ENCODE results near the gene HTR3D. TPM values are rescaled to one million over a fixed set of nuclear protein-coding genes. Genes with fewer than 3 reads are reported as not detected.
A peak's percentile ranks its signal among the peaks of the same experiment; 100 is the strongest.

HTR3D gene
- total and polyA plus RNA-seq, 7 donors: not detected

DNA sequence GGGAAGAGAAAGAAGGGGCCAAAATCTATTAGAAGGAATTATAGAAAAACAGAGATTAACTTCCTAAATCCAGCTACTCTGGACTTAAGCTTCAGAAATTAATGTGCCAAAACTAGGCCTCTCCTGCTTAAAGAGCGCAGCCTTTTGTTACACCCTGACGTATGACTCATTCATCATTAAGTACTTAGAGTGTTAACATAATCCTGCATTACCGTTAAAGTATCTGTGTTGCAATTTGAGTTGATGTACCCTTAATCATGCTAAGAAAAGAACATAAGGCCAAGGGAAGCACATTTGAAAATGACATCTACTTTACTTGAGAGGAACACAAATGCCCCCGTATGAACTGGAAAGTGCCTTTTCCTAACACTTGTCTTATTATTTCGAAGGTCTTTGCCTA lies 7.9 kb downstream of the HTR3D start:
- Histone ChIP-seq H3K4me3 (no peak overlapping the region), H3K27me3 (no peaks in the 10 kb centered on the region), H3K27ac (no peak overlapping the region), H3K9me3 (no peaks in the 10 kb centered on the region), H3K4me1 (no peaks in the 10 kb centered on the region), H3K36me3 (no peaks in the 10 kb centered on the region)
- intact Hi-C loops (cut with DNase I): no loop called here
- no peak for DNase-seq
- WGBS, 2 donors: 74 to 81% methylated on average over 5 of the region's 5 CpGs
- TF ChIP-seq POLR2AphosphoS5 (IDR thresholded peaks at IDR 0.05) (peak in 1 of 4 donors; percentile 42), EP300 (IDR thresholded peaks at IDR 0.05) (no peak)

GRCh38 chr3:184040010-184040409 lies 8.5 kb downstream of the HTR3D start:
- H3K27me3 ChIP-seq: no peaks in the 10 kb centered on the region
- H3K9me3 ChIP-seq: no peaks in the 10 kb centered on the region
- no peak overlapping the region for H3K4me3 ChIP-seq
- H3K27ac ChIP-seq: no peak overlapping the region
- DNase-seq: no peak
- H3K36me3 ChIP-seq: no peaks in the 10 kb centered on the region
- H3K4me1 ChIP-seq: no peaks in the 10 kb centered on the region
- intact Hi-C loops (cut with DNase I): no loop called here
- TF ChIP-seq, protein P1, sequence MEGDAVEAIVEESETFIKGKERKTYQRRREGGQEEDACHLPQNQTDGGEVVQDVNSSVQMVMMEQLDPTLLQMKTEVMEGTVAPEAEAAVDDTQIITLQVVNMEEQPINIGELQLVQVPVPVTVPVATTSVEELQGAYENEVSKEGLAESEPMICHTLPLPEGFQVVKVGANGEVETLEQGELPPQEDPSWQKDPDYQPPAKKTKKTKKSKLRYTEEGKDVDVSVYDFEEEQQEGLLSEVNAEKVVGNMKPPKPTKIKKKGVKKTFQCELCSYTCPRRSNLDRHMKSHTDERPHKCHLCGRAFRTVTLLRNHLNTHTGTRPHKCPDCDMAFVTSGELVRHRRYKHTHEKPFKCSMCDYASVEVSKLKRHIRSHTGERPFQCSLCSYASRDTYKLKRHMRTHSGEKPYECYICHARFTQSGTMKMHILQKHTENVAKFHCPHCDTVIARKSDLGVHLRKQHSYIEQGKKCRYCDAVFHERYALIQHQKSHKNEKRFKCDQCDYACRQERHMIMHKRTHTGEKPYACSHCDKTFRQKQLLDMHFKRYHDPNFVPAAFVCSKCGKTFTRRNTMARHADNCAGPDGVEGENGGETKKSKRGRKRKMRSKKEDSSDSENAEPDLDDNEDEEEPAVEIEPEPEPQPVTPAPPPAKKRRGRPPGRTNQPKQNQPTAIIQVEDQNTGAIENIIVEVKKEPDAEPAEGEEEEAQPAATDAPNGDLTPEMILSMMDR (IDR thresholded peaks at IDR 0.05): no peak
- TF ChIP-seq POLR2A (IDR thresholded peaks at IDR 0.05) (no peak), EP300 (IDR thresholded peaks at IDR 0.05) (no peak), POLR2AphosphoS5 (IDR thresholded peaks at IDR 0.05) (no peak)
- 50 to 61% methylated on average over 3 of the region's 3 CpGs for whole genome bisulfite sequencing, 2 donors

DNA sequence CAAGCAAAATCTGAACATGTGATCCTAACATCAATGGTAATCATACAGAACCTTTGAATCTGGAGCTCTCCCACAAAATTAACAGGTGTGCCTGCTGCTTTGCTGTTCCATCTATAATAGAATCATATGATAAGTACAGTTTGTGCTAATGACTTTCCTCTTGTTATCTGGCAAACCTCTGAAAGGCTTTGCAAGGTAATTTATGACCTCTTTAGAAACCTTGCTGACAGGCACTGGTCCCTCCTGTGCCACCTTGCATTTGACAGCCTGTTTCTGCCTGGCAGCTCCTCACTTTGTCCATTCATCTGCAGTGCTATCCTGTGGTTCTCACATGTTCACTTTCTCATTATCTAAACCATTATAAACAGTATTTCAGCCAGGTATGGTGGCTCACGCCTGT lies 11.1 kb downstream of the HTR3D start:
- H3K4me3 ChIP-seq: no peak overlapping the region
- no peak for DNase-seq
- no peaks in the 10 kb centered on the region for H3K9me3 ChIP-seq
- TF ChIP-seq POLR2A (IDR thresholded peaks at IDR 0.05) (no peak), POLR2AphosphoS5 (IDR thresholded peaks at IDR 0.05) (no peak), EP300 (IDR thresholded peaks at IDR 0.05) (no peak)
- TF ChIP-seq, protein P1 (IDR thresholded peaks at IDR 0.05): no peak
- H3K27ac ChIP-seq: no peak overlapping the region
- no peaks in the 10 kb centered on the region for H3K36me3 ChIP-seq
- no peaks in the 10 kb centered on the region for H3K4me1 ChIP-seq
- 78 to 93% methylated on average over 1 of the region's 1 CpG for WGBS, 2 donors
- no peaks in the 10 kb centered on the region for H3K27me3 ChIP-seq
- intact Hi-C loops (cut with DNase I): no loop called here

- intact Hi-C loops (cut with DNase I): no loop called here
Measured at GRCh38 chr3:184045995-184046394, 14.5 kb downstream of the HTR3D start.

DNA sequence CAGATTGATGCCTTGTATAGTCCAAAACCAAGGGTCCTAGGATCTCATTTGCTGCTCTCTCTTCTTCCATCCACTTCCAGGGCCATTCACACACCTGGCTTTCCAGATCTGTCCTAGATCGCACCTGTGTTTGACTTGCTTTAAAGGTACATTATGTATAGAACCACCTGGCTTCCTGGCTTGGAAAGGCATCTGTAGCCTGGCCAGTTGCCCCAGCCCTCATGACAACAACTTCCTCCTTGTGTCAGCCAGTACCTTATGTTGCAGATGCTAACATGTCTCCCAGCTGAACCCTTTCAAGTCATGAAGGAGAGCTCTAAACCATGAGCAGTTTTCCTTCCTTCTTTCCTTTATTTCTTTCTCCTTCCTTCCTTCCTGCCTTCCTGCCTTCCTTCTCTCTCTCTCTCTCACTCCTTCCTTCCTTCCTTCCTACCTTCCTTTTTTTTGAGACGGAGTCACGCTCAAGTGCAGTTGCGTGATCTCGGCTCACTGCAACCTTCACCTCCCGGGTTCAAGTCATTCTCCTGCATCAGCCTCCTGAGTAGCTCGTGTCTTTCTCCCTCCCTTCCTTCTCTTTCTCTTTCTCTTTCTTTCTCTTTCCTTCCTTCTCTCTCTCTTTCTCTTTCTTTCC lies 18.8 kb downstream of the HTR3D start:
- TF ChIP-seq EP300 (IDR thresholded peaks at IDR 0.05) (no peak), POLR2A (IDR thresholded peaks at IDR 0.05) (no peak), POLR2AphosphoS5 (IDR thresholded peaks at IDR 0.05) (no peak)
- TF ChIP-seq, protein P1 (IDR thresholded peaks at IDR 0.05): no peak
- 77 to 81% methylated on average over 7 of the region's 7 CpGs for WGBS, 2 donors
- H3K27me3 ChIP-seq: no peaks in the 10 kb centered on the region

More at GRCh38 chr3:184045995-184046394, 14.5 kb downstream of the HTR3D start:
- Histone ChIP-seq H3K27ac (no peak overlapping the region), H3K4me1 (no peaks in the 10 kb centered on the region), H3K36me3 (no peaks in the 10 kb centered on the region), H3K27me3 (no peaks in the 10 kb centered on the region), H3K4me3 (no peak overlapping the region), H3K9me3 (no peaks in the 10 kb centered on the region)
- WGBS, 2 donors: 92 to 93% methylated on average over 5 of the region's 5 CpGs
- no peak for DNase-seq
- TF ChIP-seq POLR2AphosphoS5 (IDR thresholded peaks at IDR 0.05) (no peak), POLR2A (IDR thresholded peaks at IDR 0.05) (no peak)

DNA sequence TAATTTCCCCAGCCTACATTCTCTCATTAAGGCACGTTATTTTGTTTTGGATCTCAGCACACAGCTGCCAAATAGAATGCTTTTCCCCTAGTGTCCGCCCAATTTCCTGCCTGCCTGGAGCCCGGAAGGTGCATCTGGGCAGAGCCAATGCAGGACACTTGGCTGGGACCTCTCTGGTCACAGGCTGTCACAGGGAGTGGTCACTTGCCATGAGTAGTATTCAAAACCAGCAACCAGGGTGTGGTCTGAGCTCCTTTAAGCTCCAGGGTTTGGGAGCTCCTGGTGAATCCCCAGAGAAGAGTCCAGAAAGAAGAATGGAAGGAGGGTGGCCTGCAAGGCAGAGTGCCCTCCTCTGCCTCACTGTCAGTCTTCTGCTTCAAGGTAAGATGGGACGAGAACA lies 21.2 kb downstream of the HTR3D start, which contains the start of gene HTR3C:
TSS of gene HTR3C (plus strand) at position 281 of the 400 bp plus-strand sequence. CDS start at position 315, 34 bp downstream.
- intact Hi-C loops (cut with DNase I): no loop called here

More for the DNA sequence above, 18.8 kb downstream of the HTR3D start:
- intact Hi-C loops (cut with DNase I): no loop called here
- Histone ChIP-seq H3K4me1 (no peaks in the 10 kb centered on the region), H3K36me3 (no peaks in the 10 kb centered on the region), H3K9me3 (no peaks in the 10 kb centered on the region), H3K4me3 (no peak overlapping the region), H3K27ac (no peak overlapping the region)
- no peak for DNase-seq

More for the DNA sequence above, 21.2 kb downstream of the HTR3D start, which contains the start of gene HTR3C:
- no peaks in the 10 kb centered on the region for H3K4me1 ChIP-seq
- no peak for DNase-seq
- H3K4me3 ChIP-seq: no peak within 1 kb of the TSS
- H3K9me3 ChIP-seq: no peaks in the 10 kb centered on the region
- no peaks in the 10 kb centered on the region for H3K27me3 ChIP-seq
- H3K36me3 ChIP-seq: no peaks in the 10 kb centered on the region
- TF ChIP-seq, protein P1 (IDR thresholded peaks at IDR 0.05): no peak
- no peak for TF ChIP-seq POLR2A (IDR thresholded peaks at IDR 0.05)
- H3K27ac ChIP-seq: no peak within 1 kb of the TSS
- WGBS, 2 donors: 75 to 77% methylated on average over 4 of the region's 4 CpGs
